Ramos (cell line): ENCODE results near the gene CCDC192.
"Not testable (repeated sequence)": the region's sequence is repeated elsewhere in the genome, so short reads cannot be mapped to it uniquely, and the experiment has no call there.

Source experiments
- in situ Hi-C: fragments of 300-500 bp; cut with MboI; formaldehyde crosslinking; loops from one replicate; pipeline ENCODE4 v1.14.3; 2022; ENCODE audit warnings: low sequenced_read_pairs; ENCODE audit not compliant: unreplicated experiment

CCDC192 gene

DNA sequence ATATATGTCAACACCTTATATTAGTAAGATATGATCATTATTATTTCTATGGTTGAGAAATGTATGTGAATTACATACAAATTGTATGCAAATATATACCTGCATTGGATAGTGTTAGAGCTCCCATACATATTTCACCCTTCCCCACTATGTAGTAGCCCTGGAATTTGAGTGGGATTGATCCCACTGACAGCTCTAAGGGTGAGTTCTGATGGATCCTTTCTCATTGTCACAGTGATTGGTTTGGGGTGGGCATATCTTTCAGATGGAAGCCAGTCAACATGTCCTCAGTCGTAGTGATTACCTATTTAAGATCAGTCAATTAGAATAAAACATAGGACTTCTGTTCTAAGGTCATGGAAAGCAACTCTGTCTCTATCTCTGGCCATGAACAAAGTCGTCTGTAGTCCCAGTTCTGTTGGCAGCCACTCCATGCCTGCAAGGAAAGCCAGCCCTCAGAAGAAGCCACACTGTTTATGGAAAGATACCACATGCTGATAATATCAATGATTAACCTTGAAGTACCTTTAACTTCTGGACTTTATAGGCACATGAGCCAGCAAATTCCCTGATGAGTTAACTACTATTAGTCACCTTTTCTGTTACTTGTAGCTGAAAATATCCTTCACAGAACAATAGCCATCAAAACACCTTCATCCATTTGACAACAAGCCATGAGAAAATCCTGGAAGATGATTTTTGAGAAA lies 5.1 kb upstream of the CCDC192 start:
- in situ Hi-C loops, result no loop called here

DNA sequence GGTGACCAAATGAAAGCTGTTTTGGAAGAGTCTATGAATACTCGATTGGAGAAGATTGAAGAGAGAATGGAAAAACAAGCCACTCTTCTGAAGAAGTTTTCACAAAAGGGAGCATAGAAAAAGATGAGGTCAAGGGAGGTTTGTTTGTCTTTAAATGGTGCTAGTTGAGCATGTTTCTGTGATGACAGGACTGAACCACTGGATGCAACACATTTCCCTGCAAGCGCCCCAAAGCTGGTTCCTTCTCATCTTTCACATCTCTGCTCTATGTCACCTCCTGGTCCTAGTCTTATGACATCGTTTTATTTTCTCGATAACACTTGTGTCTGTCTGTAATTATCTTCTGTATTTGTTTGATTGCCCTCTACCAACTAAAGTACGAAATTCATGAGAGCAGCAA lies 3.8 kb upstream of the CCDC192 start:
- in situ Hi-C loops, result no loop called here

DNA sequence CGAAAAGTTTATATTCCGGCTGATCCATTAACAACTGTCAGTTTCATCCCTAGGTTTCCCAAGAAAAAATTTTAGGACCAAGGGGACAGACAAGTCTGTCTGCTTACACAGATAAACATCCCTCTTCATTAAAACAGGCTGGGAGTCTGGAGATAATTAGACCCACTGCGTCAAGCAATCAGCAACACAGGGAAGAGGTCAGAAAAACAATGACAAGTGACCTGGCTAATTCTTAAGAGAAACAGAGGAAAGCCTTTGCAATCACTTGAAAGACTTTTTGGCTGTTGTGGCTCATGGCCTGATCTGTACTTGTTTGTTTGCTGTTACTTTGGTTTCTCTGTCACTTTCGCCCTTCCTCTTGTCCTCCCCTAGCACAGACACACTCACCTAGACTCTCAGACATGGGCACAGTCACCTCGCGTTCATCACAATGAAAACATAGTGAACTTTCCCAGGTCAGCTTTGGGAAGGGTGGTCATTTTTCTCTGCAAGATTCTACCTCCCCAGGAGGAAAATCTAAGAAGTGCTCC lies 2.9 kb upstream of the CCDC192 start:
- in situ Hi-C loops, result no loop called here

DNA sequence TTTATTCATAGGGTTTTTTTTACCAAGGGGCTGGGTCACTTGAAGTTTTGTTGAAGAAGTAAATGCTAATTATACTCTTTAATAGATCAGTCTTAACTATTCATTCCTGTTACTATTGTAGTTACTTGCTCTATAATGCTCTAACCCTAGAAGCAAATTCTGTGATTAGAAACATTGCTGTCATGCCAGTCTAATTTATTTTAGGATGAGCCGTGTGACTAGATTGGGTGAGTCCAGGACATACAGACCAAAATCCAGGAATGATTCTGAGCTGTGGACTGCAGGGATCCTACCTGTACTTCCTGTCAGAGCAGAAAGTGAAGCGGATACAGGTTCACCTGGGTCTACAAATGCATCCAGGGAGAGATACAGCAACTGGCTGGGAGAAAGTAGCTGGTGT lies 757 bp upstream of the CCDC192 start:
- in situ Hi-C loops, result no loop called here

DNA sequence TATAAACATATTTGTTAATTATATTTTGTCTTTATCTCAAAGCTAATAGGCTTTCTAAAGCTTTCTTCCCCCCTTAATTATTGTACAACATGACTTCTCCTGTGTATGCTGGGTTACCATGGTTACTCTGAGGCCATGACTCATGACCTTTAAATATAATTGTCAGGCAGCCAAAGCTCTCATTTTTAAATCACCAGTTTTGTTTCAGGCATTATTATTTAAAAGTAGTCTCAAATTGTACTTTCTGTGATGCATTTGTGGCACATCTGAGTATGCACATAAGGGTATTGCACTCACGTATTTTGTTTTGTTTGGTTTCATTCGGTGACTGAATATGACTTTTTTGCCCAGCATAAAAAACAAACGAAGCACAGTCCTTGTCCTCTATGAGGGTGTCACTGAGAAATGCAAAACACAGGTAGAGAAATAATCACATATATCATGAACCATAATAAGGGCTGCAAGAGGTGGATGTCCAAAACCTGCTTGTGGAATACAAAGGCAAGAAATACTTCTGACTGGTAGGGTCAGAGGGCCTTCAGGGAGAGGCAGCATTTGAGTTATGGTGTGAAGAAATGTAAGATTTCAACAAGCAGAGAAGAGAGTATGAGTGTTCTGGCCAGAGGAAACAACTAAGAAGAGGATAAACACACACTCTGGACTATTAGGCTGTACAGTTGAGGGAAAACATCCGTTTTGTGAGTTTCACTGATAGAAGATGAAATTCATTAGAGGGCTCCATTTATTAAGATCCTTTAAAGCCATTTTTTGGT lies 2.1 kb downstream of the CCDC192 start:
- in situ Hi-C loops, result no loop called here

DNA sequence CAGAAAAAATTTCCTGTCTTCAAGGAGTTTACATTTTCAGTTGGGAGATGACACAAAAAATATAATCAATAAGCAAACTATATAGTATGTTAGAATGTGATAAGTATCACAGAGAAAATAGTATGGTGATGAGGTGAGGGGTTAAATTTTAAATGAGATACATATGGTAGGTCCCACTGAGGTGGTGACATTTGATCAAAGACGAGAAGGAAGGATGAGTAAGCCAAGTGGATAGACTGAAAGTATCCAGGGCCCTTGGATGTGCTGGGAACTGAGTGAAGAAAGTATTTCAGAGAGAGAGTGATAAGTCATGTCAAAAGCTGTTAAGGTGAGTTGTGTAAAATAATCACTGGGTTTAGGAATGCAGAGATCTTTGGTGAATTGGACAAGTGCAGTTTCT lies 3.5 kb downstream of the CCDC192 start:
- in situ Hi-C loops, result no loop called here

DNA sequence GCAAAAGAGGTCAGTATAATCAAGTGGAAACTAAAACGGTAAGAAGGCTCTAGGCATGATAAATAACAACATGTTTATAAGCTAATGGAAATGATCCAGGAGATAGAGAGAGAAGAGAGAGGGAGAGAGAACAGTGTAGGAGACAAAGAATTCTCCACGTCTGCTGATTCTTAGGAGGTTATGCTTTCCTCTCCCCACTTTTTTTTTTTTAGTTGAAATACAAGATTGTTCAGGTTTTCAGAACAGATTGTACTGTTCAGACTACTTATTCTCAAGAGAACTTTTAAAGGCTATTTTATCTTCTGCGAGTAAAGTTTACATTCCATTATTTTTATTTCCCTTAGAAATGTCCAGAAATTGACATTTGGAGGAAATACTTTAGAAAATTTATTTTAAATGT lies 4.0 kb downstream of the CCDC192 start:
- in situ Hi-C loops, result no loop called here

DNA sequence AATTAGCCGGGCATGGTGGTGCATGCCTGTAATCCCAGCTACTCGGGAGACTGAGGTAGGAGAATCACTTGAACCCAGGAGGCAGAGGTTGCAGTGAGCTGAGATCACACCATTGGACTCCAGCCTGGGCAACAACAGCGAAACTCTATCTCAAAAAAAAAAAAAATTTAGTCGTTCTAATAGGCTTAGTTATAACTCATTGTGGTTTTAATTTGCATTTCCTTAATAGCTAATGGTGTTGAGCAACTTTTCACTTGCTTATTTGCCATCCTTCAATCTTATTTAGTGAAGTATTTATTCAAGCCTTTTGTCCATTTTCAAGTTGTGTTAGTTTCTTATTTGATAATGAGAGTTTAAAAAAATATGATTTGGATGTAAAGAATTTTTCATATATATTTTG lies 9.9 kb downstream of the CCDC192 start:
- in situ Hi-C loops, result not testable (repeated sequence)

DNA sequence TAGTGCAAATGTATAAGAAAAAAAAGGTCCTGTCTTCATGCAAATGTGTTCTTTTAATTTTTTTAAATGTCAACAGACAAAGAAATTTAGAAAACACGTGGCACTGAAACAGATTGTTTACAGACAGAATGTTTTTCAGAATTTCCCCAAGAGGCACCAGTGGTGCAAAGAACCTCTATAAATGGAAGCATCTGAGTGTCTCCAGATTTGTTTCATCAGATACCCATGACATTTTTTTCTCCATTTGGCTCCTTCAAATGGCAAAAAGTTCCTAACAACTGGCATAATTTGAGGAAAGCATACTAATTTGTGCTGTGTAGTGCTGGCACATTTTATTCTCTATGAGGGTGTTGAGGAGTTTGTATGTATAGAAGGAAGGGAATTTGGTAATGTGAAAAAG lies 15.0 kb downstream of the CCDC192 start:
- in situ Hi-C loops, result no loop called here

DNA sequence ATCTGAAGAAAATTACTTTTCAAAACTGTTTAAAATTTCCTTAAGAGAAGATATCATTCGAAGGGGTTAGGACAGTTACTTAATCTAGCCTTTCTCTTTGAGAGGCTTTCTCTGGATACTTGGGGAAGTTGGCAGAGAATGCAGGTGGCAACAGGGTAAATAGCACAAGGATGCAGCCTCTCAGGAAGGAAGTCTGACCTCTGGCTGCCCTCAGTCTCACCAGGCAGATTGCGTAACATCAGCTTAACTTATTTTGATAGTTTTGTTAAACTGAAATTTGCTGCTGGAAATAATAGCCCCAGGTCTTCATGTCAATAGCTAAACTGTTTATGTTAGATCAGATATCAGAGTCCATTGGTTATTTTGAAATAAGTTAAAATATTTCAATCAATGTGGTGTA lies 20.4 kb downstream of the CCDC192 start:
- in situ Hi-C loops, result no loop called here

DNA sequence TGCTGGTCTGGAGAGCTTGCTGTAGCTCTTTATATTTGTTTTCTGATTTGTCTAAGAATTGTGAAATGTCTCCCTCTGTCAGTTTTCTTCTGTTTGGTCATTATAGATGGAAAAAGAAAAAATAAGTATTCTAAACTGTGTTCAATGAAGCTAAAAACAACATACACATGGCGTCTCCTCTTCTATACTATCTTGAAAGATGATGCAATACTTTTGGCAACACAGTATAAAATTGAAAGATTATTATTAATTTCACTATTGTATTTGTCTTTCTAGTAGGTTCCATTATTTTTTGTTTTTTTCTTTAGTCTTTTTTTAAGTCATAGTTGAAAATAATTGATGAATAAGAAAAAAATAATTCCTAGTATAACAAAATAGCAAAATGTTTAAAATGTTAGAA lies 22.5 kb downstream of the CCDC192 start:
- in situ Hi-C loops, result no loop called here

DNA sequence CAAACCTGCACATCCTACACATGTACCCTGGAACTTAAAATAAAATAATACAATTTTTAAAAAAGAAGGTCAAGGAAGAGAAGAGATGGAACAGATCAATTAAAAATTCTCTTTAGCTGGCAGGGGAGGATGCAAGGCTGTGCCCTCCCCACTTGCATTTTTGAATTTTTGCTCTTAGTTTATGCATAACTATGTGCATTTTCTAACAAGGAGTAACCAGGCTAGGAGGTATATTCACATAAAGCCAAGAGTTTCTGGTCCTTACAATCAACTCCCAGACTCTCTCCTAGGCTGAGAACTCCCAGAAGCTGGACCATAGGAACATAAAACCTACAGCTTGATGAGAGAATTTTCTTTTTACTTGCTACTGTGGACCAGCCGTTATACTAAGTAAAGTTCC lies 29.8 kb downstream of the CCDC192 start:
- in situ Hi-C loops, result no loop called here

DNA sequence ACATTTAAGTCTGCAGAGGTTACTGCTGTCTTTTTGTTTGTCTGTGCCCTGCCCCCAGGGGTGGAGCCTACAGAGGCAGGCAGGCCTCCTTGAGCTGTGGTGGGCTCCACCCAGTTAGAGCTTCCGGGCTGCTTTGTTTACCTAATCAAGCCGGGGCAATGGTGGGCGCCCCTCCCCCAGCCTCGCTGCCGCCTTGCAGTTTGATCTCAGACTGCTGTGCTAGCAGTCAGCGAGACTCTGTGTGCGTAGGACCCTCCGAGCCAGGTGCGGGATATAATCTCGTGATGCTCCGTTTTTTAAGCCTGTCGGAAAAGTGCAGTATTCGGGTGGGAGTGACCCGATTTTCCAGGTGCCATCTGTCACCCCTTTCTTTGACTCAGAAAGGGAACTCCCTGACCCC lies 36.2 kb downstream of the CCDC192 start:
- in situ Hi-C loops, result not testable (repeated sequence)

DNA sequence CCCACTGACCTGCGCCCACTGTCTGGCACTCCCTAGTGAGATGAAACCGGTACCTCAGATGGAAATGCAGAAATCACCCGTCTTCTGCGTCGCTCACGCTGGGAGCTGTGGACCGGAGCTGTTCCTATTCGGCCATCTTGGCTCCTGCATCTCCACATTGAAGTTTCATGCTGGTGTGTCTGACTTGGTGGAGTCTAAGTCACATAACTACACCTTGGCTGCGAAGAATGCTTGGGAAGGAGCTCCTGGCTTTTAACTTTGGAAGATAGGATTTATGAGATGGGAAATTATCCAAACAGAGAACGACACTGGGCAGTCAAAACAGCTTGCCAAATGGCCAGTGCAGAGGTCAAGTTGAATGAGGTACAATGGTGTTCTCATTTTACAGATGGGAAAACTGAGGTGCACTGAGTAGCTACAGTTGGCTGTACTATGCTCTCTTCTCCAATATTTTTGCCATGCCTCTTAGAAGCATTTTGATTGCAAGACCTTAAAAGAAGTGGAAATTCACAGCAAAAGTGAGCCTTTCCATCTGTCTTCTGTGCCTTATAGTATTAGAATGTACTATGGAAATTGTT lies 36.7 kb downstream of the CCDC192 start:
- in situ Hi-C loops, result no loop called here

DNA sequence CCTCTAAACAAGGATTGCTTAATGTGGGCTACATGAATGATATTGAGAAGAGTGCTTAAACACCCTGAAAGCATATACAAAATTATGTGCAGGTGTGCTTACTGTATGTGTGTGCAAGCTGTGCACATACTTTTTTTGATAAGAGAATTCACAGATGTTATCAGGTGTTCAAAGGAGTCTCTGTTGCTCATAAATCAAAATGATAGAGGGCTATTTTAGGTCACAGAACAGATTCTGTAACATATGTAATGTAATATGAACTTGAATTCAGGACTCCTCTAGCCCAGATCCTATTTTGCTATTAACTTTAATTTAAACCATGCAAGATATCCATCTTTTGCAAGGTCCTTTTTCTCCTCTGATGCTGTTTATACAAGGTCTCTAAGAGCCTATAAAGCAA lies 38.2 kb downstream of the CCDC192 start:
- in situ Hi-C loops, result no loop called here

DNA sequence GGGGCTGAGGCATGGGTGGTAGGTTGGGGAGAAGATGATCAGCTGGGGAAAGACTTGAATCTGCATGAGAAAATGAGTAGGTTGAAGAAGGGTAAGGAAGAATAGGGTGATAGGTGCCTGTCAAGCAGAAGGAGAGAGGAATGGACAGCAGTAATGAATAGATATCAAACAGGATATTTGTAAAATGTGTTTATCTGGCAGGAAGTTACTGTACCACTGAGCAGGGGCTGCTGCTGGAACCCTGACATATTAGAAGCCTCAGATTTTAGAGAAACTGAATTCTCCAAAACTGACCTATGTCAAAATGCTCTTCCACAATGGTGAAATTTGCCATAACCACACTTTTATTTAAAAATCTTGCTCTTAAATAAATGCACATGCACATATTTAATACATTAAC lies 41.0 kb downstream of the CCDC192 start:
- in situ Hi-C loops, result no loop called here

DNA sequence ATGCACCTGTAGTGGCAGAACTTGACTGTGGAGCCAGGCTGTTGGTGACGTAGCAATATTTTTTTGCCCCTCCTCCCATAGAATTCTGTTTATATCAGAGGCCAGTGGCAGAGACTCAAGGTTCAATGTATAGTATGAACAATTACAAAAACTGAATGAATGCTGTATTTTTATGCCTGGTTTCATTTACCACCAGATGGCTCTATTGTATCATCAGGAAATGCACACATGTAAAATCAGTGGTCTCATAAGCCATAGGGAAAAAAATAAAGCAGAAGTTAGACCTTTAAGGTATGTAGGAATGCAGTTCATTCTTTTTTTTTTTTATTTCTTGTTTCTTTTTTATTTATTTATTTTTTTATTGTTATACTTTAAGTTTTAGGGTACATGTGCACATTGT lies 43.6 kb downstream of the CCDC192 start:
- in situ Hi-C loops, result no loop called here

DNA sequence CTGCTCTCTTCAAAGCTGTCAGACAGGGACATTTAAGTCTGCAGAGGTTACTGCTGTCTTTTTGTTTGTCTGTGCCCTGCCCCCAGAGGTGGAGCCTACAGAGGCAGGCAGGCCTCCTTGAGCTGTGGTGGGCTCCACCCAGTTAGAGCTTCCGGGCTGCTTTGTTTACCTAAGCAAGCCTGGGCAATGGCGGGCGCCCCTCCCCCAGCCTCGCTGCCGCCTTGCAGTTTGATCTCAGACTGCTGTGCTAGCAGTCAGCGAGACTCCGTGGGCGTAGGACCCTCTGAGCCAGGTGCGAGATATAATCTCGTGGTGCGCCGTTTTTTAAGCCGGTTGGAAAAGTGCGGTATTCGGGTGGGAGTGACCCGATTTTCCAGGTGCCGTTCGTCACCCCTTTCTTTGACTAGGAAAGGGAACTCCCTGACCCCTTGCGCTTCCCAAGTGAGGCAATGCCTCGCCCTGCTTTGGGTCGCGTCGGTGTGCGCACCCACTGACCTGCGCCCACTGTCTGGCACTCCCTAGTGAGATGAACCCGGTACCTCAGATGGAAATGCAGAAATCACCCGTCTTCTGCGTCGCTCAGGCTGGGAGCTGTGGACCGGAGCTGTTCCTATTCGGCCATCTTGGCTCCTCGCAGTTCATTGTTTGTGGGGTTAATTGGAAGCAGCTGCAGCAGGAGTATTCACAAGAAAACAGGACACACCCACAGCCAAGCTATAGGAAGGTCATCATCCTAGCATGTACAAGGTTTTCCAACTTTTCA lies 49.5 kb downstream of the CCDC192 start:
- in situ Hi-C loops, result not testable (repeated sequence)

DNA sequence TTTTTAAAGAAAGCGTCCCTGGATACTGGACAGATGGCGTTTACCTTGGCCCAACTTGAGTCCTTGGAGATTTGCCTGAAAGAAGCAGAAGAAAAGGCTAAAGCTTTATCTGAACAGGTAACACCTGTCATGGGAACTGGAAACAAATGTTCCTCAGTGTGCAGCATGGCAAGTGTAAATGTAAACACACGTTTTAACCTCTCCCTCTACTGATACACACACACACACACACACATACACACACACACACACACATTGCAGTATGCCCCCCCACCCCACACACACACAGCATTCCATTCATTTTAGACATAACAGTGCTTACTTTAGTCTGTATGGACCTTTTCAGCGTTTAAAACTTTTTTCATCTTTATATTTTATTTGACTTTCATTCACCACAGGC lies 51.1 kb downstream of the CCDC192 start:
- in situ Hi-C loops, result no loop called here

DNA sequence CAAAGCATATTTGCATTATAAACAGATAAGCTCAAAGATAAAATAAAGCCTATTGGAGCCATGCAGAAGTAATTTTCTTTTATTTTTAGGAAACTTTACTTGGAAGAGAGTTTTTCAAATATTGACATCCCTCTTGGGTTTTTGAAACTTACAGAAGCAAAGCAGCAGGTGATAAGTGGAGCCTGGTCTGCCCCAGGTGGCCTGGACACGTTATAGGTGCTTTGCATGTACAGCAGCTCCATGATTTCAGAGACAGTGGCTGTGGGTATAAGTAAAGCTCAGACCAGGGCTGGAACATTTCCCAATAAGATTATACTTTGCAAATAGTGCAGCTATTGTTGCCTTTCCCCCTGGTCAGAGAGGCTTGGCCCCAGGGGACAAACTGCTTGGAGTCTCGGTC lies 51.5 kb downstream of the CCDC192 start:
- in situ Hi-C loops, result no loop called here

DNA sequence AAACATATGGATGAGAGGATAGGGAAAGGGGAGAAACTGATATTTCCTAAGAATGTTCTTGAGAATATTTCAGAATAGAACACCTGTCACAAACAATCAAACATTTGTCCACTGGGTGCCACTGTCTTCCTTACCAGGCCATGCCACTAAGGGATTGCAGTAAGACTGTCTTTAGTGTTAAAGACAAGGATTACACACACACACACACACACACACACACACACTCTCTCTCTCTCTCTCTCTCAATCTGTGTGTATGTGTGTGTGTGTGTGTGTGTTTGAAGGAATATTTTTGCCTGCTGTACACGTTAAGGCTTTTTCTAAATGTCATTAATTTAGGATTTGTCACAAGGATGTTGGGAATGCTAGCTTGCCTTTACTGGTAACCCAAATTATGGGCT lies 54.4 kb downstream of the CCDC192 start:
- in situ Hi-C loops, result no loop called here
